Cortex of kidney (tissue), 1 donor: ENCODE data around the gene ABCA1.
"Not testable (repeated sequence)": the region's sequence is repeated elsewhere in the genome, so short reads cannot be mapped to it uniquely, and the experiment has no call there.

Experiments
- DNase-seq: peaks from one replicate; lab custom pipeline; 2025; lab: John Stamatoyannopoulos, UW

Gene ABCA1

GRCh38 chr9:104795857-104796256 is 132.1 kb downstream of the ABCA1 start:
- no peak for DNase-seq

- DNase-seq, result no peak
Observed at GRCh38 chr9:104795082-104795481, 132.9 kb downstream of the ABCA1 start.

- no peak for DNase-seq
Observed at GRCh38 chr9:104794070-104794469, 133.9 kb downstream of the ABCA1 start.

- no peak for DNase-seq
Observed at GRCh38 chr9:104788251-104788650, 139.7 kb downstream of the ABCA1 start.

GRCh38 chr9:104787306-104788015 is 140.5 kb downstream of the ABCA1 start:
- DNase-seq, result no peak

GRCh38 chr9:104786293-104786692 is 141.7 kb downstream of the ABCA1 start:
- no peak for DNase-seq

- DNase-seq, result no peak
Observed at GRCh38 chr9:104784098-104784497, 143.9 kb downstream of the ABCA1 start.

- no peak for DNase-seq
Observed at GRCh38 chr9:104783588-104783987, 144.4 kb downstream of the ABCA1 start.

- no peak for DNase-seq
Observed at GRCh38 chr9:104780796-104781395, 147.1 kb downstream of the ABCA1 start.

GRCh38 chr9:104779946-104780535 is 147.9 kb downstream of the ABCA1 start:
- DNase-seq, result no peak

- no peak for DNase-seq
Observed at GRCh38 chr9:104779334-104779733, 148.6 kb downstream of the ABCA1 start.

- no peak for DNase-seq
Observed at GRCh38 chr9:104778802-104779201, 149.2 kb downstream of the ABCA1 start.

- DNase-seq, result no peak
Observed at GRCh38 chr9:104776797-104777196, 151.2 kb downstream of the ABCA1 start.

- no peak for DNase-seq
Observed at GRCh38 chr9:104775976-104776375, 152.0 kb downstream of the ABCA1 start.

- DNase-seq, result no peak
Observed at GRCh38 chr9:104775574-104775936, 152.4 kb downstream of the ABCA1 start.

GRCh38 chr9:104774831-104775573 is 153.0 kb downstream of the ABCA1 start:
- no peak for DNase-seq

- DNase-seq, result no peak
Observed at GRCh38 chr9:104774132-104774531, 153.8 kb downstream of the ABCA1 start.

GRCh38 chr9:104772714-104773510 is 155.0 kb downstream of the ABCA1 start:
- no peak for DNase-seq

- DNase-seq, result no peak
Observed at GRCh38 chr9:104769655-104770054, 158.3 kb downstream of the ABCA1 start.

- DNase-seq, result not testable (repeated sequence)
Observed at GRCh38 chr9:104769029-104769428, 158.9 kb downstream of the ABCA1 start.

- DNase-seq, result no peak
Observed at GRCh38 chr9:104767507-104767906, 160.4 kb downstream of the ABCA1 start.

- no peak for DNase-seq
Observed at GRCh38 chr9:104766025-104766424, 161.9 kb downstream of the ABCA1 start.
